Heart right ventricle (tissue), 16 donors: ENCODE data around the gene SHTN1. TPM values are rescaled to one million over a fixed set of nuclear protein-coding genes. Genes with fewer than 3 reads are reported as not detected.

Experiments used
- ATAC-seq, 8 donors: fragments of 200-7000 bp; cut with Tn5 transposase; one replicate each; pipeline ENCODE4 v1.9.1; 2020; ENCODE audit warnings: mild to moderate bottlenecking in 8 of 8, moderate library complexity in 8 of 8, moderate number of reproducible peaks in 1 of 8
- DNase-seq, 2 donors: peaks; one replicate each; pipeline ENCODE4 v3.0.0-alpha.2; 2020
- H3K27ac ChIP-seq, 10 donors: fragments of 200-600 bp; sonication (generic) in 2 of 10; one replicate each; pipeline versions ENCODE4 v1.5.0 to v1.8.0; 2020 to 2022; ENCODE audit warnings: mild to moderate bottlenecking in 3 of 10
- H3K27me3 ChIP-seq, 7 donors: fragments of 200-600 bp; one replicate each; pipeline ENCODE4 v1.8.0; 2021 to 2022; ENCODE audit warnings: mild to moderate bottlenecking in 2 of 7
- H3K36me3 ChIP-seq, 9 donors: fragments of 200-600 bp; sonication (generic) in 1 of 9; one replicate each; pipeline versions ENCODE4 v1.5.0 to v1.8.0; 2020 to 2022; ENCODE audit warnings: mild to moderate bottlenecking in 2 of 9
- H3K4me1 ChIP-seq, 9 donors: fragments of 200-600 bp; sonication (generic) in 1 of 9; one replicate each; pipeline versions ENCODE4 v1.5.0 to v1.8.0; 2020 to 2022; ENCODE audit warnings: mild to moderate bottlenecking in 4 of 9
- H3K4me3 ChIP-seq, 10 donors: fragments of 200-600 bp; sonication (generic) in 2 of 10; one replicate each; pipeline versions ENCODE4 v1.5.0 to v1.8.0; 2020 to 2022; ENCODE audit warnings: mild to moderate bottlenecking in 7 of 10, moderate library complexity in 2 of 10
- H3K9me3 ChIP-seq, 11 donors: fragments of 200-600 bp in 10 of 11; sonication (generic) in 2 of 11; one replicate each; pipeline versions ENCODE4 v1.5.0 to v1.8.0; 2013 to 2022; ENCODE audit warnings: mild to moderate bottlenecking in 2 of 11, control low read depth in 1 of 11, moderate library complexity in 1 of 11
- CTCF ChIP-seq, 9 donors: fragments of 200-600 bp; sonication (generic) in 2 of 9; IDR thresholded peaks; one replicate each; pipeline versions ENCODE4 v1.5.0 to v1.8.0; 2021 to 2022; ENCODE audit warnings: antibody characterized with exemption in 9 of 9, mild to moderate bottlenecking in 5 of 9, moderate library complexity in 1 of 9
- WGBS, 2 donors: extraction: QIAGEN DNeasy Blood & Tissue Kit; methylation state at CpG; one replicate each; pipeline ENCODE4 v1.1.7; 2013; ENCODE audit warnings: inconsistent platforms in 1 of 2; 5-methylcytosine and 5-hydroxymethylcytosine counted together
- intact Hi-C, 10 donors: fragments of 100-400 bp; cut with DNase I; formaldehyde crosslinking; loops; one replicate each; pipeline versions ENCODE4 v1.11.1 to v1.14.2; 2022
- polyA plus RNA-seq, 2 donors: library from polyadenylated mRNA; stranded (reverse); fragments of 200-250 nt; gene quantifications; one replicate each; pipeline ENCODE4 v1.2.3, GENCODE V29; 2013
- total RNA-seq, 10 donors: library from RNA; stranded (reverse); fragmentation: NEBNext Ultra II Directional in 3 of 10; extraction: Animal tissue kit (Norgen Biotek cat#: 25700) in 3 of 10; gene quantifications; one replicate each; pipeline versions ENCODE4 v1.2.1 to v1.2.4, GENCODE V29; 2021 to 2023
- donor health status: Arrhythmogenic right ventricular cardiomyopathy.
- donor health status: ischemic (EF 13 %, LVEDD 7.1; RV severe dilation, severe dysfunction).
- donor health status: healthy with polysubstance abuse.
- donor health status: DM: no; HTN: yes; CAD: no.
- donor health status: DM: no; HTN: no; CAD: no.
- donor health status: ischemic (EF 25% LVEDD 6.9; RV normal size, moderate dysfunction).
- donor health status: ischemic (EF 25% LVEDD 5.7; RV mildly dilated, moderate dysfunction).
- donor health status: healthy.
- donor health status: DM: yes; HTN: yes; CAD: no.
- donor health status: Ischemic cardiomyopathy.
- donor health status: ischemic (EF 35%, LVEDD 5.7; RV mildly dilated, moderate dysfunction).
- donor health status: nonischemic (EF 11% LVEDD 7.7; RV severe dilation, severe dysfunction).
- donor health status: DM: yes; HTN: yes; CAD: no.
- donor health status: PGD.
- donor health status: ischemic (EF 29% LVEDD 5.4; RV normal size, mild dysfunction).
- donor health status: nonischemic (EF 23%, LVEDD 6.1; RV moderate dilation, normal function).

Gene SHTN1
- total and polyA plus RNA-seq, 12 donors: 0.86 to 13.1 (median 2.8) TPM

GRCh38 chr10:116850058-116850611 lies 154.9 kb downstream of the SHTN1 start:
- DNase-seq (no peak), ATAC-seq (peak in 4 of 8 donors; percentile 4 to 6 (median 6))
- intact Hi-C loops: no loop called here
- Histone ChIP-seq H3K27me3 (peaks cover 0 to 56% (median 17%) of the 10 kb centered on the region in 7 donors), H3K4me3 (peak overlapping the region; percentile 47 to 81 (median 64)), H3K9me3 (no peaks in the 10 kb centered on the region), H3K36me3 (no peaks in the 10 kb centered on the region), H3K4me1 (peaks cover 0 to 11% (median 5%) of the 10 kb centered on the region in 9 donors), H3K27ac (peak overlapping the region in 8 of 10 donors; percentile 45 to 67 (median 54))
- TF ChIP-seq CTCF (IDR thresholded peaks at IDR 0.05): no peak
- 33 to 37% methylated on average over 10 of the region's 10 CpGs for WGBS, 2 donors

- peaks cover 0 to 11% (median 5%) of the 10 kb centered on the region in 9 donors for H3K4me1 ChIP-seq
- H3K27me3 ChIP-seq: peaks cover 0 to 56% (median 17%) of the 10 kb centered on the region in 7 donors
- peak within 1 kb of the TSS; percentile 47 to 81 (median 64) for H3K4me3 ChIP-seq
- intact Hi-C loops: no loop called here
- peak within 1 kb of the TSS in 9 of 10 donors; percentile 45 to 67 (median 54) for H3K27ac ChIP-seq
- TF ChIP-seq CTCF (IDR thresholded peaks at IDR 0.05): no peak
- ATAC-seq: peak; percentile 80 to 96 (median 94)
- H3K36me3 ChIP-seq: no peaks in the 10 kb centered on the region
- no peaks in the 10 kb centered on the region for H3K9me3 ChIP-seq
- 1 to 2% methylated on average over 55 of the region's 55 CpGs for WGBS, 2 donors
- DNase-seq: peak; percentile 64 to 68
Measured at GRCh38 chr10:116849248-116850057, 155.5 kb downstream of the SHTN1 start, which contains the start of gene ENO4. TSS of gene ENO4 (plus strand) at chr10:116849499. CDS start at chr10:116849567, 68 bp downstream.

- Histone ChIP-seq H3K9me3 (no peaks in the 10 kb centered on the region), H3K27ac (peak overlapping the region in 9 of 10 donors; percentile 45 to 67 (median 54)), H3K36me3 (no peaks in the 10 kb centered on the region), H3K4me1 (peaks cover 0 to 11% (median 5%) of the 10 kb centered on the region in 9 donors), H3K4me3 (peak overlapping the region; percentile 47 to 81 (median 64)), H3K27me3 (peaks cover 0 to 56% (median 17%) of the 10 kb centered on the region in 7 donors)
- intact Hi-C loops: no loop called here
- no peak for TF ChIP-seq CTCF (IDR thresholded peaks at IDR 0.05)
- ATAC-seq (peak; percentile 21 to 54 (median 38)), DNase-seq (no peak)
- WGBS, 2 donors: 1% methylated on average over 23 of the region's 23 CpGs
Measured at GRCh38 chr10:116848944-116849247, 156.1 kb downstream of the SHTN1 start.

GRCh38 chr10:116848032-116848943 lies 156.7 kb downstream of the SHTN1 start:
- 63 to 66% methylated on average over 17 of the region's 17 CpGs for WGBS, 2 donors
- Histone ChIP-seq H3K9me3 (no peaks in the 10 kb centered on the region), H3K4me1 (peaks cover 0 to 11% (median 5%) of the 10 kb centered on the region in 9 donors), H3K36me3 (no peaks in the 10 kb centered on the region), H3K4me3 (peak overlapping the region in 9 of 10 donors; percentile 47 to 81 (median 64)), H3K27ac (peak overlapping the region in 3 of 10 donors; percentile 45 to 67 (median 54)), H3K27me3 (peaks cover 0 to 56% (median 17%) of the 10 kb centered on the region in 7 donors)
- intact Hi-C loops: no loop called here
- ATAC-seq (no peak), DNase-seq (no peak)
- TF ChIP-seq CTCF (IDR thresholded peaks at IDR 0.05): no peak
